PC-3 (cell line): Measurements from ENCODE around the gene COL7A1. TPM values are rescaled to one million over a fixed set of nuclear protein-coding genes. Genes with fewer than 3 reads are reported as not detected.

Experiments used
- ATAC-seq: fragments of 200-7000 bp; cut with Tn5 transposase; 2 replicates; pipeline ENCODE4 v1.9.1; 2020; ENCODE audit warnings: mild to moderate bottlenecking, moderate library complexity
- BruUV-seq: library from RNA; stranded (reverse); fragments of 400-500 nt; replicated peaks from 2 replicates; lab custom pipeline; 2021; lab: Mats Ljungman, UMichigan
- CTCF ChIA-PET: fragments of 300-600 bp; sonication (Branson Sonifier 250); formaldehyde crosslinking; loops from one replicate; lab custom pipeline; 2022; ENCODE audit warnings: antibody characterized with exemption; lab: Charles Lee
- POLR2A ChIA-PET: fragments of 300-600 bp; sonication (Branson Sonifier 250); formaldehyde crosslinking; loops from one replicate; lab custom pipeline; 2022; ENCODE audit warnings: antibody characterized with exemption; ENCODE audit not compliant: unreplicated experiment; lab: Charles Lee
- DNase-seq: peaks from one replicate; pipeline ENCODE4 v3.0.0-alpha.2; 2015
- H2AFZ ChIP-seq: fragments of 300-600 bp; sonication (generic); 2 replicates; pipeline ENCODE4 v1.6.0; 2016; ENCODE audit warnings: antibody characterized with exemption, low read length
- H3F3A ChIP-seq: fragments of 300-600 bp; sonication (generic); one replicate; pipeline ENCODE4 v1.6.0; 2017; ENCODE audit warnings: antibody characterized with exemption, low read length, control low read depth, mild to moderate bottlenecking; ENCODE audit not compliant: unreplicated experiment
- H3K27ac ChIP-seq: fragments of 300-600 bp; sonication (generic); 2 replicates; pipeline ENCODE4 v1.5.1; 2016; ENCODE audit warnings: mild to moderate bottlenecking, low read length
- H3K27me3 ChIP-seq: fragments of 300-600 bp; sonication (generic); 2 replicates; pipeline ENCODE4 v1.6.1; 2016; ENCODE audit warnings: low read length, mixed read lengths
- H3K36me3 ChIP-seq: fragments of 300-600 bp; sonication (generic); 2 replicates; pipeline ENCODE4 v1.6.1; 2016; ENCODE audit warnings: low read depth, mixed run types, low read length, mixed read lengths
- H3K4me1 ChIP-seq: fragments of 300-600 bp; sonication (generic); 2 replicates; pipeline ENCODE4 v1.5.1; 2016; ENCODE audit warnings: low read length; ENCODE audit not compliant: insufficient read depth
- H3K4me2 ChIP-seq: fragments of 300-600 bp; sonication (generic); 2 replicates; pipeline ENCODE4 v1.6.0; 2016; ENCODE audit warnings: low read length
- H3K4me3 ChIP-seq: fragments of 300-600 bp; sonication (generic); 2 replicates; pipeline ENCODE4 v1.5.1; 2016; ENCODE audit warnings: mild to moderate bottlenecking, low read length, mixed read lengths
- H3K79me2 ChIP-seq: fragments of 300-600 bp; sonication (generic); 2 replicates; pipeline ENCODE4 v1.6.1; 2017; ENCODE audit warnings: low read length, mixed read lengths
- H3K9ac ChIP-seq: fragments of 300-600 bp; sonication (generic); 2 replicates; pipeline ENCODE4 v1.6.0; 2016; ENCODE audit warnings: mild to moderate bottlenecking, low read length
- H3K9me2 ChIP-seq: fragments of 300-600 bp; sonication (generic); replicated peaks from 2 replicates; pipeline ENCODE4 v1.6.1; 2016; ENCODE audit warnings: mixed run types, low read length, mixed read lengths
- H3K9me3 ChIP-seq: fragments of 300-600 bp; sonication (generic); 2 replicates; pipeline ENCODE4 v1.6.1; 2016; ENCODE audit warnings: low read length, mixed read lengths
- H4K20me1 ChIP-seq: fragments of 300-600 bp; sonication (generic); 2 replicates; pipeline ENCODE4 v1.6.1; 2016; ENCODE audit warnings: low read length, mixed read lengths
- EZH2 ChIP-seq: fragments of 300-600 bp; sonication (generic); IDR thresholded peaks from one replicate; pipeline ENCODE4 v1.6.1; 2017; ENCODE audit warnings: antibody characterized with exemption, mild to moderate bottlenecking, low read length; ENCODE audit not compliant: unreplicated experiment
- EZH2phosphoT487 ChIP-seq: fragments of 300-600 bp; sonication (generic); IDR thresholded peaks from 2 replicates; pipeline ENCODE4 v1.6.1; 2018; ENCODE audit warnings: mild to moderate bottlenecking, antibody characterized with exemption, low read length, borderline replicate concordance
- intact Hi-C: fragments of 100-400 bp; cut with micrococcal nuclease; formaldehyde crosslinking; loops from 2 replicates; pipeline ENCODE4 v1.9.0; 2023
- total RNA-seq: library from RNA; depleted of rRNA; stranded (reverse); fragments of >200 nt; gene quantifications from 2 replicates; pipeline ENCODE4 v1.2.3, GENCODE V29; 2014
- TF ChIP-seq, protein P1 (sequence below): fragments of 300-600 bp; sonication (generic); conservative IDR thresholded peaks from 2 replicates; pipeline ENCODE4 v1.5.1; 2017; ENCODE audit warnings: antibody characterized with exemption, low read depth, mild to moderate bottlenecking, low read length

COL7A1 gene
- total RNA-seq, 1 experiment from 2014 or later = 7.9 TPM

DNA sequence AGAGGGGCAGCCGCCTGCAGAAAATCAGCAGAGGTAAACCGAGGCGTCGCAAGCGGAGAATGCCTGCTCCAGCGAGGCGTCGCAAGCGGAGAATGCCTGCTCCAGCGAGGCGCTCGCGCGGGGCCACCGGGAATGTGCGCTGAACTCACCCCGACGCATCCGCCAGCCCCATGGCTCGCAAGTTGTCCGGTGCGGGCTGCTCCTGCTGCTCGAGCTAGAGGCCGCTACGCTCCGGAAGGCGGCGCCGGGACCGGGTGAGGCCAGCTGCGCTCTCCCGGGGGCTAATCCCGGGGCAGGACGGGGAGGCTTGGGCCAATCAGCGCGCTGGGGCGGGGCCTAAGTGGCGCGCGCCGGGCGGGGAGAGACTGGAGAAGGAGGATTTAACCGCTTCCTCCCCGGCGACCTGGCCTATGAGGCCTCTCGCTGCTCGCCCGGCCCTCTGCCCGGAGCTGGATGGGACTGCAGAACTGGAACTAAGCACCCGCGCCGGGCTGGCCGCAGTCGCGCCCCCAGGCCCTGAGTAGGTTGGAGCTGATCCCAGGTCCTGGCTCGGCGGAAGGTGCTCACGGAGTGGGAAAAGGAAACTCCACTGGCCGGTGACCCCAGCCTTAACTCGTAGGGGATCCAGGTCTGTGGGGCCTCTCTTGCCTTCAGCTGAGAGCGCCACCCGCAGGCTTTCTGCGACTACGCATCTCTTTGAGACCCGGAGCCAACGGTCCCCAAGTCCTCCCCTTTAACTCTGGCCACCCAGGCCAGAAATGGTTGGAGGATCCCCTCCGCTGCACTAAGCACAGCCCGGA, 40.3 kb upstream of the COL7A1 start, which contains the start of gene SLC26A6:
SLC26A6 (minus strand) TSS at position 240 of the 800 bp plus-strand sequence; CDS start at position 172, 68 bp downstream.
- TSS peak; percentile 58 for BruUV-seq
- H2AFZ ChIP-seq = peak within 1 kb of the TSS; percentile 90

DNA sequence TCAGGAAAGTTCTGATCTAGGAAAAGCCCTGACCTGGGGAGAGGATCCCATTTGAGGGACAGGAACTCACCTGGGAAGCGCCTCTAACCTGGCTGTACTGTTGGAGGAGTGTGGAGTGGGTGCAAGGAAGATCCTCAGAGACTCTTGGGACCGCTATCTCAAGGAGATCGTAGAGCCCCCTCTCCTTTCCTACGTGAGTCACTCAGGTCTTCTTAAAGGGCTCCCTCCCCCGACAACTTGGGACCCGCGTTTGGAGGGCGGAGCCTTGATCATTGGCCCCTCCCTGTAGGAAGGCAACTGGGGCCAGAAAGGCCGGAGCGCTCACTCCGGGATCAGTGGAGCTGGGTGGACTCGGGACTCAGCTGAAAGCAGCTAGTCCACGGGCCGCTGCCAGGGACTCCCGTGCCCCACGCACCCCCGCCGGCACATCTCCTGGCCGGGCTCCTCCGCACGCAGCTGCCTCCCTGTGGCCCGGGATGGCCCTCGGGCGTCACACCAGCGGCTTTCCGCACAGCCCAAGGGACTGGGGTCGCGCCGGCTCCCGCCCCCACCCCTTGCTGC, 39.6 kb upstream of the COL7A1 start:
- no peaks in the 10 kb centered on the region for H3K9me2 ChIP-seq
- no peak for TF ChIP-seq EZH2phosphoT487
- no peak for TF ChIP-seq EZH2
- BruUV-seq = TSS peak; percentile 45
- POLR2A ChIA-PET = interaction anchor here (0.5 to 0.8 kb wide), 3 partner anchors 10 to 460 kb away, joined by 3 to 4 read pairs (median 3); no protein-coding TSS in a partner anchor
- H3K27me3 ChIP-seq = no peaks in the 10 kb centered on the region
- peaks cover 22% of the 10 kb centered on the region for H3K79me2 ChIP-seq
- DNase-seq = peak; percentile 53
- peak overlapping the region; percentile 90 for H2AFZ ChIP-seq
- intact Hi-C loops = loop anchor here (1.0 to 2.0 kb wide), 4 partner anchors 25 to 78 kb away; partner anchors contain the start of genes NCKIPSD, PFKFB4 and UQCRC1
- H3K9ac ChIP-seq = peak overlapping the region; percentile 83
- H3K4me1 ChIP-seq = peaks cover 26% of the 10 kb centered on the region
- H4K20me1 ChIP-seq = no peaks in the 10 kb centered on the region
- H3K36me3 ChIP-seq = peaks cover 10% of the 10 kb centered on the region
- CTCF ChIA-PET = interaction anchor here (0.6 to 1.4 kb wide), 6 partner anchors 29 to 132 kb away, joined by 3 to 6 read pairs (median 4); partner anchors contain the start of genes PFKFB4 and UCN2
- no peaks in the 10 kb centered on the region for H3K9me3 ChIP-seq
- peak overlapping the region; percentile 99 for H3K4me2 ChIP-seq
- H3K27ac ChIP-seq = no peak overlapping the region; the same call in 1 of the 2 replicates
- peak; percentile 52 for ATAC-seq
- H3F3A ChIP-seq = no peaks in the 10 kb centered on the region
- peak overlapping the region; percentile 90 for H3K4me3 ChIP-seq

More for the DNA sequence above, 40.3 kb upstream of the COL7A1 start, which contains the start of gene SLC26A6:
- Histone ChIP-seq H3K4me2 (peak within 1 kb of the TSS; percentile 99), H3K9ac (peak within 1 kb of the TSS; percentile 83), H4K20me1 (no peaks in the 10 kb centered on the region), H3K36me3 (peaks cover 4% of the 10 kb centered on the region), H3K4me3 (peak within 1 kb of the TSS; percentile 90), H3K9me2 (no peaks in the 10 kb centered on the region), H3K27me3 (no peaks in the 10 kb centered on the region), H3F3A (no peaks in the 10 kb centered on the region), H3K27ac (no peak within 1 kb of the TSS; the same call in 1 of the 2 replicates), H3K79me2 (peaks cover 22% of the 10 kb centered on the region), H3K9me3 (no peaks in the 10 kb centered on the region), H3K4me1 (peaks cover 26% of the 10 kb centered on the region)
- DNase-seq (peak; percentile 98), ATAC-seq (peak; percentile 95)
- intact Hi-C loops = loop anchor here (1.0 to 2.0 kb wide), 4 partner anchors 26 to 79 kb away; partner anchors contain the start of genes NCKIPSD, PFKFB4 and UQCRC1
- ChIA-PET POLR2A (interaction anchor here (0.5 to 0.8 kb wide), 3 partner anchors 11 to 383 kb away, joined by 3 to 4 read pairs (median 4); partner anchors contain the start of gene PRKAR2A), CTCF (interaction anchor here (0.5 to 1.4 kb wide), 9 partner anchors 27 to 132 kb away, joined by 3 to 6 read pairs (median 3); partner anchors contain the start of genes PFKFB4 and UCN2)
- no peak for TF ChIP-seq EZH2
- TF ChIP-seq EZH2phosphoT487 = no peak
- TF ChIP-seq, protein P1, sequence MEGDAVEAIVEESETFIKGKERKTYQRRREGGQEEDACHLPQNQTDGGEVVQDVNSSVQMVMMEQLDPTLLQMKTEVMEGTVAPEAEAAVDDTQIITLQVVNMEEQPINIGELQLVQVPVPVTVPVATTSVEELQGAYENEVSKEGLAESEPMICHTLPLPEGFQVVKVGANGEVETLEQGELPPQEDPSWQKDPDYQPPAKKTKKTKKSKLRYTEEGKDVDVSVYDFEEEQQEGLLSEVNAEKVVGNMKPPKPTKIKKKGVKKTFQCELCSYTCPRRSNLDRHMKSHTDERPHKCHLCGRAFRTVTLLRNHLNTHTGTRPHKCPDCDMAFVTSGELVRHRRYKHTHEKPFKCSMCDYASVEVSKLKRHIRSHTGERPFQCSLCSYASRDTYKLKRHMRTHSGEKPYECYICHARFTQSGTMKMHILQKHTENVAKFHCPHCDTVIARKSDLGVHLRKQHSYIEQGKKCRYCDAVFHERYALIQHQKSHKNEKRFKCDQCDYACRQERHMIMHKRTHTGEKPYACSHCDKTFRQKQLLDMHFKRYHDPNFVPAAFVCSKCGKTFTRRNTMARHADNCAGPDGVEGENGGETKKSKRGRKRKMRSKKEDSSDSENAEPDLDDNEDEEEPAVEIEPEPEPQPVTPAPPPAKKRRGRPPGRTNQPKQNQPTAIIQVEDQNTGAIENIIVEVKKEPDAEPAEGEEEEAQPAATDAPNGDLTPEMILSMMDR = peak; percentile 74

DNA sequence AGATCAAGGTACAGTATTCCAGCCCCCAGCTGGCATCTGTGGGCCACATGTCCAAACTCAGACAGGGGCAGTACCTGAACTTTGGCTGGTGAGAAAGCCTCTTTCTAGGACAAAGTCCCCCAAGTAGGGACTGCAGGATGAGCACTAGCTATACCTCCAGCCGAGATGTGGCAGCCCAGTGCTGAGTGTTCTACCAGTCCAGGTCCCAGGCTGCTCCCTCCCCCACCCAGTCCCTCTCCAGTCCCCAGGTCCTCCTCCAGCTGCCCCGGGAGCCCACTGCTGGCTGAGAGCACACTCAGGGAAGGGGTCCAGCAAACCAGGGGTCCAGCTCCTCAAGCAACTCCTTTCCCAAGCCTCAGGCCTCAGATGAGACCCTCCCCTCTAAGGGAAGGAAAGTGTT, 38.6 kb upstream of the COL7A1 start:
- ATAC-seq = no peak
- Histone ChIP-seq H2AFZ (no peak overlapping the region), H3K79me2 (peaks cover 22% of the 10 kb centered on the region), H3F3A (no peaks in the 10 kb centered on the region), H3K27ac (no peak overlapping the region), H3K9me3 (no peaks in the 10 kb centered on the region), H3K4me3 (peak overlapping the region; percentile 90), H3K9me2 (no peaks in the 10 kb centered on the region), H3K27me3 (no peaks in the 10 kb centered on the region), H4K20me1 (no peaks in the 10 kb centered on the region), H3K36me3 (peaks cover 10% of the 10 kb centered on the region), H3K4me1 (peaks cover 26% of the 10 kb centered on the region), H3K4me2 (peak overlapping the region; percentile 99), H3K9ac (no peak overlapping the region)
- no peak for TF ChIP-seq EZH2phosphoT487
- intact Hi-C loops = loop anchor here (2.0 kb wide), 2 partner anchors 51 to 77 kb away; partner anchors contain the start of genes NCKIPSD and PFKFB4
- ChIA-PET POLR2A (no interaction called here), CTCF (no interaction called here)
- BruUV-seq = no TSS peak
- no peak for DNase-seq
